K562 (cell line): ENCODE data around the gene ADAMTS1. TPM values are rescaled to one million over a fixed set of nuclear protein-coding genes. Genes with fewer than 3 reads are reported as not detected.

Experiments
- ATAC-seq: fragments of 200-7000 bp; cut with Tn5 transposase; 3 replicates; pipeline ENCODE4 v1.9.1; 2020; ENCODE audit warnings: moderate library complexity
- BruUV-seq: library from RNA; stranded (reverse); fragments of 400-500 nt; replicated peaks from 2 replicates; lab custom pipeline; 2021; lab: Mats Ljungman, UMichigan
- CTCF ChIA-PET: fragments of 300-600 bp; formaldehyde crosslinking; extraction: SDS; loops from one replicate; lab custom pipeline; 2021; ENCODE audit warnings: low intra/inter-chr PET ratio; lab: Yijun Ruan, JAX
- POLR2A ChIA-PET: fragments of 300-600, 350-650 bp; sonication (Branson Sonifier 250); formaldehyde crosslinking; extraction: SDS; loops from one replicate; lab custom pipeline; 2021; ENCODE audit warnings: antibody characterized with exemption, inconsistent platforms; lab: Yijun Ruan, JAX
- DNase-seq, 4 experiments: peaks; one replicate each; pipeline versions ENCODE4 v3.0.0 to v3.0.0-alpha.2; 2011 to 2018; ENCODE audit warnings: low spot score in 3 of 4, mixed read lengths in 3 of 4; ENCODE audit errors: extremely low read depth in 1 of 4
- FAIRE-seq: peaks from 2 replicates; lab custom pipeline; 2011; peaks lifted over from hg19 to GRCh38; lab: Jason Lieb, UNC
- H2AFZ ChIP-seq: 2 replicates; pipeline ENCODE4 v1.6.0; 2011; ENCODE audit warnings: low read depth, low read length, control low read depth, inconsistent platforms
- H3K27ac ChIP-seq: fragments of 200-600 bp; 3 replicates; pipeline ENCODE4 v1.8.0; 2011; ENCODE audit warnings: low read depth, mild to moderate bottlenecking, control low read depth, inconsistent platforms, low read length, moderate library complexity, mixed read lengths; ENCODE audit errors: extremely low read depth
- H3K27me3 ChIP-seq, 2 experiments: fragments of 300-600 bp in 1 of 2; 2 replicates in 1 of 2; 3 replicates in 1 of 2; pipeline versions ENCODE4 v1.6.0 to v1.8.0; 2011; ENCODE audit warnings: inconsistent platforms in 2 of 2, low read length in 2 of 2, mild to moderate bottlenecking in 1 of 2, mixed read lengths in 1 of 2, moderate library complexity in 1 of 2; ENCODE audit not compliant: control insufficient read depth in 2 of 2, insufficient read depth in 2 of 2
- H3K36me3 ChIP-seq: fragments of 300-600 bp; 3 replicates; pipeline ENCODE4 v1.8.0; 2011; ENCODE audit warnings: mild to moderate bottlenecking, low read length, inconsistent platforms; ENCODE audit not compliant: control insufficient read depth, insufficient read depth
- H3K4me1 ChIP-seq, 2 experiments: fragments of 200-600 bp in 1 of 2; replicated peaks in 1 of 2; 2 replicates in 1 of 2; 3 replicates in 1 of 2; pipeline versions ENCODE4 v1.5.1 to v1.8.0; 2011; ENCODE audit warnings: inconsistent platforms in 2 of 2, low read length in 2 of 2, mild to moderate bottlenecking in 1 of 2, mixed read lengths in 1 of 2, moderate library complexity in 1 of 2; ENCODE audit not compliant: control insufficient read depth in 2 of 2, insufficient read depth in 2 of 2
- H3K4me2 ChIP-seq: 2 replicates; pipeline ENCODE4 v1.6.1; 2011; ENCODE audit warnings: low read length, control low read depth, inconsistent platforms, mixed read lengths; ENCODE audit not compliant: insufficient read depth
- H3K4me3 ChIP-seq: fragments of 200-600 bp; sonication (generic), shearing (Covaris generic); 2 replicates; pipeline ENCODE4 v1.5.1; 2016; ENCODE audit warnings: control low read depth, inconsistent platforms
- H3K79me2 ChIP-seq: fragments of 200-600 bp; 3 replicates; pipeline ENCODE4 v1.8.0; 2011; ENCODE audit warnings: low read length, inconsistent platforms; ENCODE audit not compliant: control insufficient read depth, insufficient read depth
- H3K9ac ChIP-seq, 2 experiments: 2 replicates each; pipeline versions ENCODE4 v1.6.0 to v1.6.1; 2011; ENCODE audit warnings: low read depth in 2 of 2, low read length in 2 of 2, control low read depth in 1 of 2, inconsistent platforms in 1 of 2, mild to moderate bottlenecking in 1 of 2, mixed read lengths in 1 of 2; ENCODE audit not compliant: insufficient read depth in 1 of 2
- H3K9me1 ChIP-seq: one replicate; pipeline ENCODE4 v1.6.0; 2011; ENCODE audit warnings: inconsistent platforms, mild to moderate bottlenecking, low read length, moderate library complexity; ENCODE audit not compliant: control insufficient read depth, insufficient read depth
- H3K9me3 ChIP-seq: replicated peaks from 2 replicates; pipeline ENCODE4 v1.5.1; 2011; ENCODE audit warnings: low read depth, low read length, inconsistent platforms; ENCODE audit not compliant: control insufficient read depth, insufficient read depth
- H4K20me1 ChIP-seq: replicated peaks from 2 replicates; pipeline ENCODE4 v1.6.1; 2011; ENCODE audit warnings: low read length, inconsistent platforms, mixed read lengths; ENCODE audit not compliant: control insufficient read depth, insufficient read depth
- HMGXB4 ChIP-seq: sonication (generic); formaldehyde crosslinking; IDR thresholded peaks from 2 replicates; pipeline ENCODE4 v1.8.1; 2023; ENCODE audit warnings: mild to moderate bottlenecking, missing genetic modification reagents
- STAT5A ChIP-seq: IDR thresholded peaks from 2 replicates; pipeline ENCODE4 v1.6.1; 2012; ENCODE audit warnings: low read length, inconsistent platforms, borderline replicate concordance
- WGBS: fragments of 100-300 bp; shearing (Covaris generic); methylation state at CpG from one replicate; pipeline ENCODE4 v1.1.6; 2016; ENCODE audit warnings: low coverage, mixed read lengths; ENCODE audit not compliant: insufficient coverage; ENCODE audit errors: missing lambda C conversion rate; 5-methylcytosine and 5-hydroxymethylcytosine counted together
- in situ Hi-C: fragments of 300-500 bp; cut with MboI; formaldehyde crosslinking; loops from 4 replicates; pipeline ENCODE4 v1.15.0; 2018; ENCODE audit warnings: inconsistent platforms, mixed read lengths
- intact Hi-C: fragments of 100-400 bp; cut with micrococcal nuclease; formaldehyde crosslinking; loops from 2 replicates; pipeline ENCODE4 v1.14.2; 2022
- polyA plus RNA-seq, 8 experiments: library from polyadenylated mRNA; depleted of rRNA in 4 of 8; stranded (reverse) in 5 of 8; unstranded in 3 of 8; fragments of >200 nt; fragmentation: Nextera tagmentation in 2 of 8; fragmentation: Illumina TruSeq in 1 of 8; extraction: Ambion mirVana in 2 of 8; extraction: Trizol in 1 of 8; gene quantifications; 2 replicates each; pipeline versions ENCODE4 v1.2.1 to v1.2.3, GENCODE V29; 2011 to 2014; ENCODE audit warnings: inconsistent platforms in 1 of 8, missing spikeins in 1 of 8
- total RNA-seq, 7 experiments: library from RNA; depleted of rRNA in 6 of 7; stranded (reverse); fragments of >200 nt in 6 of 7; fragmentation: Illumina TruSeq in 2 of 7; extraction: Trizol in 2 of 7; gene quantifications; 2 replicates each; pipeline versions ENCODE4 v1.2.1 to v1.2.3, GENCODE V29; 2011 to 2021; ENCODE audit warnings: low replicate concordance in 1 of 7
- TF ChIP-seq, protein P1 (sequence below), 2 experiments: fragments of 450-650 bp in 1 of 2; sonication (generic) in 1 of 2; formaldehyde crosslinking in 1 of 2; IDR thresholded peaks in 1 of 2; conservative IDR thresholded peaks in 1 of 2; 2 replicates each; pipeline versions ENCODE4 v1.6.1 to v1.8.1; 2016 to 2023; ENCODE audit warnings: mild to moderate bottlenecking in 2 of 2, moderate library complexity in 2 of 2, inconsistent platforms in 1 of 2, missing genetic modification reagents in 1 of 2

Gene ADAMTS1
- total and polyA plus RNA-seq, 9 of the 15 experiments (the other 6 are each of a cell fraction or from before 2014, with no cell fraction given), result 0.01 to 0.58 TPM; not detected in 7

DNA sequence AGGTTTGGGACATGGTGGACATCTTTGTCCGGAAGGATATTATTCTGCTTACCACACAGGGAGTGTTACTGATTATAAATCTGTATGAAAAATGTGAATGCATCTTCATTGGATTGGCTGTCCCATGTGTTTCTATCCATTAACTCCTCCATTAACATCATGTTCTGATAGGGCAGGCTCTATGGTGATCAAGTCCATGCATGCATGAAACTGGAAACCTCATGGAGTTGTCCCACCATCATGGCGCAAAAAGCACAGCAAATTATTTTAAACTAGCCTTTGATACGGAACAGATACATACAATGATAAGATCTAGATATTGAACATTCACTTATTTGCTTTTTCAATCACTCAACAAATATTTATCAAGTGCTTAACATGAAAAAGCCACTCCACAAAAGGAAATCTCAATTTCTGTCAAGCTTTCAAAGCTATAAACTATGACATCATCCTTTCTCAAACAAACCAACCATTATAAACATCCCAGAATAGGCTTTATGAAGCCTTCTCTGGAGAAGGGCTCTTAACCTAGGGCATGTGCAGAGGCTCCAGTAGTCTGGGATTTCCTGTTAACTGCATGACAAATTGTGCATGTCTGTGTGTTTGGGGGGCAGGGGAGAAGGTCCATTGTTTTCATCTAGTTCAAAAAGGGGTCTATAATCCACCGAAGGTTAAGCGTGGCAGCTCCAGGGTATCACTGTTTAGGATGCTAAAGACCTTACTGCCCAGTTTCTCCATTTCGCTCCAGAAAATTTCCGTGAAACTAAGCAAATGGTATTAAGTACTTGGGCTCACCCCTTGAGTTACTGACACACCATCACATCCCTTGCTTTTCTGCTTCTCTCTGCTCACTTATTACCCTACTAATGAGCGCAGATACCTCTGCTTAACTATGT lies 46.1 kb downstream of the ADAMTS1 start:
- no TSS peak for BruUV-seq
- no peaks in the 10 kb centered on the region for H3K4me1 ChIP-seq
- no peaks in the 10 kb centered on the region for H3K36me3 ChIP-seq
- H3K9ac ChIP-seq, result no peak overlapping the region
- in situ Hi-C loops (no loop called here), intact Hi-C loops (no loop called here)
- FAIRE-seq (no peak), DNase-seq (no peak), ATAC-seq (no peak)
- no peak overlapping the region for H2AFZ ChIP-seq
- H3K9me1 ChIP-seq, result no peaks in the 10 kb centered on the region
- H3K4me3 ChIP-seq, result no peak overlapping the region
- H3K9me3 ChIP-seq, result no peaks in the 10 kb centered on the region; the same call in 1 of the 2 replicates
- TF ChIP-seq STAT5A (no peak), HMGXB4 (CRISPR knock-in tag) (no peak)
- TF ChIP-seq, protein P1, sequence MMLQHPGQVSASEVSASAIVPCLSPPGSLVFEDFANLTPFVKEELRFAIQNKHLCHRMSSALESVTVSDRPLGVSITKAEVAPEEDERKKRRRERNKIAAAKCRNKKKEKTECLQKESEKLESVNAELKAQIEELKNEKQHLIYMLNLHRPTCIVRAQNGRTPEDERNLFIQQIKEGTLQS (IDR thresholded peaks at IDR 0.05), result peak; percentile 13; the same call in 1 of the 2 replicates
- TF ChIP-seq, protein P1 (CRISPR knock-in tag; conservative IDR thresholded peaks at IDR 0.05), result no peak
- H3K79me2 ChIP-seq, result no peaks in the 10 kb centered on the region
- no peaks in the 10 kb centered on the region for H3K27me3 ChIP-seq
- H3K4me2 ChIP-seq, result no peak overlapping the region
- ChIA-PET CTCF (no interaction called here), POLR2A (no interaction called here)
- H4K20me1 ChIP-seq, result no peaks in the 10 kb centered on the region
- no peak overlapping the region for H3K27ac ChIP-seq
- WGBS, result 0% methylated on average over 8 of the region's 8 CpGs
